ENCODE data around the gene CPNE9. TPM values are rescaled to one million over a fixed set of nuclear protein-coding genes. Genes with fewer than 3 reads are reported as not detected.

CPNE9 gene
- total and polyA plus RNA-seq, 2 experiments from 2014 or later, result 7.0 to 8.8 TPM

DNA sequence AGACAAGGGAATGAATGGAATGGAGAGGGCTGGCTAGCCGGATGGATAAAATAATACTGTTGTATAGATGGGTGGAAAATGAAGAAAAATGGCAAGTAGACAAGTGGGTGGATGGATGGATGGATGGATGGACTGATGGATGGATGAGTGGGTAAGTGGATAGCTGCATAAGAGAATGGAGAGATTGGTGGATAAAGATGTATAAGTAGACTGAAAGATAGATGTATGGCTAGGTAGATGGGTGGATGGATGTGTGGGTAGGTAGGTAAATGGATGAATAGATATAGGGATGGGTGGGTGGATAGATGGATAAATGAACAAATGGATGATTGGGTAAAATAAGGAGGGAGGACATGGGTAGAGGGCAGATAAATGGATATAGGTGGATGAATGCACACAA, 13.9 kb downstream of the CPNE9 start:
- H3K27ac Mint-ChIP-seq, result no peak overlapping the region
- H3K36me3 ChIP-seq (ENCODE audit: insufficient read depth), result no peaks in the 10 kb centered on the region
- H3K9me2 ChIP-seq (ENCODE audit: insufficient read depth), result no peaks in the 10 kb centered on the region
- H4K20me1 ChIP-seq (replicated peaks; ENCODE audit: insufficient read depth), result no peaks in the 10 kb centered on the region
- TF ChIP-seq ZNF331 (CRISPR knock-in tag; IDR thresholded peaks at IDR 0.05; ENCODE audit: low read depth), result no peak
- TF ChIP-seq STAT1 (IDR thresholded peaks at IDR 0.05; ENCODE audit: unreplicated experiment), result no peak
- no peak for TF ChIP-seq ZNF114 (CRISPR knock-in tag; IDR thresholded peaks at IDR 0.05)
- TF ChIP-seq, protein P1, sequence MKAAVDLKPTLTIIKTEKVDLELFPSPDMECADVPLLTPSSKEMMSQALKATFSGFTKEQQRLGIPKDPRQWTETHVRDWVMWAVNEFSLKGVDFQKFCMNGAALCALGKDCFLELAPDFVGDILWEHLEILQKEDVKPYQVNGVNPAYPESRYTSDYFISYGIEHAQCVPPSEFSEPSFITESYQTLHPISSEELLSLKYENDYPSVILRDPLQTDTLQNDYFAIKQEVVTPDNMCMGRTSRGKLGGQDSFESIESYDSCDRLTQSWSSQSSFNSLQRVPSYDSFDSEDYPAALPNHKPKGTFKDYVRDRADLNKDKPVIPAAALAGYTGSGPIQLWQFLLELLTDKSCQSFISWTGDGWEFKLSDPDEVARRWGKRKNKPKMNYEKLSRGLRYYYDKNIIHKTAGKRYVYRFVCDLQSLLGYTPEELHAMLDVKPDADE (IDR thresholded peaks at IDR 0.05), result no peak
- TF ChIP-seq EZH2 (IDR thresholded peaks at IDR 0.05; ENCODE audit: low read depth, unreplicated experiment), result no peak
- TF ChIP-seq, protein P2, sequence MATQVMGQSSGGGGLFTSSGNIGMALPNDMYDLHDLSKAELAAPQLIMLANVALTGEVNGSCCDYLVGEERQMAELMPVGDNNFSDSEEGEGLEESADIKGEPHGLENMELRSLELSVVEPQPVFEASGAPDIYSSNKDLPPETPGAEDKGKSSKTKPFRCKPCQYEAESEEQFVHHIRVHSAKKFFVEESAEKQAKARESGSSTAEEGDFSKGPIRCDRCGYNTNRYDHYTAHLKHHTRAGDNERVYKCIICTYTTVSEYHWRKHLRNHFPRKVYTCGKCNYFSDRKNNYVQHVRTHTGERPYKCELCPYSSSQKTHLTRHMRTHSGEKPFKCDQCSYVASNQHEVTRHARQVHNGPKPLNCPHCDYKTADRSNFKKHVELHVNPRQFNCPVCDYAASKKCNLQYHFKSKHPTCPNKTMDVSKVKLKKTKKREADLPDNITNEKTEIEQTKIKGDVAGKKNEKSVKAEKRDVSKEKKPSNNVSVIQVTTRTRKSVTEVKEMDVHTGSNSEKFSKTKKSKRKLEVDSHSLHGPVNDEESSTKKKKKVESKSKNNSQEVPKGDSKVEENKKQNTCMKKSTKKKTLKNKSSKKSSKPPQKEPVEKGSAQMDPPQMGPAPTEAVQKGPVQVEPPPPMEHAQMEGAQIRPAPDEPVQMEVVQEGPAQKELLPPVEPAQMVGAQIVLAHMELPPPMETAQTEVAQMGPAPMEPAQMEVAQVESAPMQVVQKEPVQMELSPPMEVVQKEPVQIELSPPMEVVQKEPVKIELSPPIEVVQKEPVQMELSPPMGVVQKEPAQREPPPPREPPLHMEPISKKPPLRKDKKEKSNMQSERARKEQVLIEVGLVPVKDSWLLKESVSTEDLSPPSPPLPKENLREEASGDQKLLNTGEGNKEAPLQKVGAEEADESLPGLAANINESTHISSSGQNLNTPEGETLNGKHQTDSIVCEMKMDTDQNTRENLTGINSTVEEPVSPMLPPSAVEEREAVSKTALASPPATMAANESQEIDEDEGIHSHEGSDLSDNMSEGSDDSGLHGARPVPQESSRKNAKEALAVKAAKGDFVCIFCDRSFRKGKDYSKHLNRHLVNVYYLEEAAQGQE (IDR thresholded peaks at IDR 0.05; ENCODE audit: unreplicated experiment), result no peak
- TF ChIP-seq EZH2phosphoT487 (IDR thresholded peaks at IDR 0.05; ENCODE audit: unreplicated experiment), result no peak
- no peak for TF ChIP-seq CREB1 (CRISPR knock-in tag; IDR thresholded peaks at IDR 0.05; ENCODE audit: low read depth)
- no peaks in the 10 kb centered on the region for H3K4me1 ChIP-seq (ENCODE audit: insufficient read depth)
- H3K27ac ChIP-seq (ENCODE audit: low read depth), result no peak overlapping the region
- no peak for DNase-seq (ENCODE audit: low spot score)
- no peak overlapping the region for H3K4me3 ChIP-seq
- no peak for ATAC-seq
- no peaks in the 10 kb centered on the region for H3K79me2 ChIP-seq (replicated peaks; ENCODE audit: insufficient read depth)
- no peak overlapping the region for H2AFZ ChIP-seq
- H3K4me1 Mint-ChIP-seq, result peaks cover 5% of the 10 kb centered on the region; the same call in 2 of the 3 replicates
- H3K4me2 ChIP-seq, result no peak overlapping the region
- H3K27me3 Mint-ChIP-seq (ENCODE audit: insufficient read depth, low read depth, poor library complexity), result peaks cover 3% of the 10 kb centered on the region
- no peaks in the 10 kb centered on the region for H3K9me3 Mint-ChIP-seq
- H3K4me3 Mint-ChIP-seq, result no peak overlapping the region
- H3K36me3 Mint-ChIP-seq (ENCODE audit: low read depth), result no peaks in the 10 kb centered on the region
- H3K27me3 ChIP-seq (ENCODE audit: insufficient read depth), result no peaks in the 10 kb centered on the region
- no peaks in the 10 kb centered on the region for H3F3A ChIP-seq (replicated peaks; ENCODE audit: low read depth)

DNA sequence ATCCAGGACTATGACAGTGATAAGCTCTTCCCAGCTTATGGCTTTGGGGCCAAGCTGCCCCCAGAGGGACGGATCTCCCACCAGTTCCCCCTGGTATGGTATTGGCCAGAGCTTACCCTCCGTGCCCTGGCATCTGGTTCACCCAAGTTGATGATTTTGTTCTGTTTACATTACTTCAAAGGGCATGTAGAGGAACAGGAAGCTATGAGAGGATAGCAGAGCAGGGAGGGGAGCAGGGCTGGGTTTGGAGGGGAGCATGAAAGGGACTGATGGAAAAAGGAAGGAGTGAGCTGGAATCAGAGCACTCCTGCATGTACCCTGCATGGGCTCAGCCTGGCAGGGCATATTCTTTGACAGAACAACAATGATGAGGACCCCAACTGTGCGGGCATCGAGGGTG, 14.5 kb downstream of the CPNE9 start:
- ATAC-seq, result no peak
- Mint-ChIP-seq H3K36me3 (ENCODE audit: low read depth) (no peaks in the 10 kb centered on the region), H3K27me3 (ENCODE audit: insufficient read depth, low read depth, poor library complexity) (peaks cover 3% of the 10 kb centered on the region), H3K9me3 (no peaks in the 10 kb centered on the region), H3K27ac (no peak overlapping the region), H3K4me1 (peaks cover 5% of the 10 kb centered on the region; the same call in 2 of the 3 replicates), H3K4me3 (no peak overlapping the region)
- Histone ChIP-seq H3K9me2 (ENCODE audit: insufficient read depth) (no peaks in the 10 kb centered on the region), H3K4me1 (ENCODE audit: insufficient read depth) (no peaks in the 10 kb centered on the region), H3K27me3 (ENCODE audit: insufficient read depth) (no peaks in the 10 kb centered on the region), H3K4me3 (no peak overlapping the region), H3K4me2 (no peak overlapping the region), H3K36me3 (ENCODE audit: insufficient read depth) (no peaks in the 10 kb centered on the region), H2AFZ (no peak overlapping the region), H3K79me2 (replicated peaks; ENCODE audit: insufficient read depth) (no peaks in the 10 kb centered on the region), H3K27ac (ENCODE audit: low read depth) (no peak overlapping the region), H3F3A (replicated peaks; ENCODE audit: low read depth) (no peaks in the 10 kb centered on the region), H4K20me1 (replicated peaks; ENCODE audit: insufficient read depth) (no peaks in the 10 kb centered on the region)
- DNase-seq (ENCODE audit: low spot score), result no peak
- TF ChIP-seq JUNB (IDR thresholded peaks at IDR 0.05; ENCODE audit: unreplicated experiment), result no peak
- TF ChIP-seq NANOG (IDR thresholded peaks at IDR 0.05; ENCODE audit: borderline replicate concordance), result no peak
- TF ChIP-seq CREB1 (CRISPR knock-in tag; IDR thresholded peaks at IDR 0.05; ENCODE audit: low read depth), result no peak
- TF ChIP-seq EZH2phosphoT487 (IDR thresholded peaks at IDR 0.05; ENCODE audit: unreplicated experiment), result no peak
- TF ChIP-seq, protein P3, sequence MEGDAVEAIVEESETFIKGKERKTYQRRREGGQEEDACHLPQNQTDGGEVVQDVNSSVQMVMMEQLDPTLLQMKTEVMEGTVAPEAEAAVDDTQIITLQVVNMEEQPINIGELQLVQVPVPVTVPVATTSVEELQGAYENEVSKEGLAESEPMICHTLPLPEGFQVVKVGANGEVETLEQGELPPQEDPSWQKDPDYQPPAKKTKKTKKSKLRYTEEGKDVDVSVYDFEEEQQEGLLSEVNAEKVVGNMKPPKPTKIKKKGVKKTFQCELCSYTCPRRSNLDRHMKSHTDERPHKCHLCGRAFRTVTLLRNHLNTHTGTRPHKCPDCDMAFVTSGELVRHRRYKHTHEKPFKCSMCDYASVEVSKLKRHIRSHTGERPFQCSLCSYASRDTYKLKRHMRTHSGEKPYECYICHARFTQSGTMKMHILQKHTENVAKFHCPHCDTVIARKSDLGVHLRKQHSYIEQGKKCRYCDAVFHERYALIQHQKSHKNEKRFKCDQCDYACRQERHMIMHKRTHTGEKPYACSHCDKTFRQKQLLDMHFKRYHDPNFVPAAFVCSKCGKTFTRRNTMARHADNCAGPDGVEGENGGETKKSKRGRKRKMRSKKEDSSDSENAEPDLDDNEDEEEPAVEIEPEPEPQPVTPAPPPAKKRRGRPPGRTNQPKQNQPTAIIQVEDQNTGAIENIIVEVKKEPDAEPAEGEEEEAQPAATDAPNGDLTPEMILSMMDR (conservative IDR thresholded peaks at IDR 0.05; ENCODE audit: low read depth in 2 of 2), result no peak
- TF ChIP-seq, protein P1 (IDR thresholded peaks at IDR 0.05), result no peak
- no peak for TF ChIP-seq POLR2AphosphoS5 (IDR thresholded peaks at IDR 0.05; ENCODE audit: low read depth)
- no peak for TF ChIP-seq STAT1 (IDR thresholded peaks at IDR 0.05; ENCODE audit: unreplicated experiment)
- TF ChIP-seq, protein P2 (IDR thresholded peaks at IDR 0.05; ENCODE audit: unreplicated experiment), result no peak
